HG02588 (cell line): ENCODE data around the gene TMEM271.
"Not testable (repeated sequence)": the region's sequence is repeated elsewhere in the genome, so short reads cannot be mapped to it uniquely, and the experiment has no call there.

ENCODE experiments used
- ATAC-seq: cut with Tn5 transposase; IDR thresholded peaks from one replicate; pipeline ENCODE4 v1.9.1; 2021; ENCODE audit warnings: mild to moderate bottlenecking, moderate library complexity; ENCODE audit not compliant: unreplicated experiment

TMEM271 gene

GRCh38 chr4:610411-611261 lies 34.5 kb upstream of the TMEM271 start:
- no peak for ATAC-seq

- ATAC-seq = no peak
Observed at GRCh38 chr4:609400-610050, 33.4 kb upstream of the TMEM271 start.

- ATAC-seq = no peak
Observed at GRCh38 chr4:608236-608635, 32.1 kb upstream of the TMEM271 start.

GRCh38 chr4:605702-606425 lies 29.8 kb upstream of the TMEM271 start:
- ATAC-seq = no peak

- ATAC-seq = no peak
Observed at GRCh38 chr4:604131-604530, 28.0 kb upstream of the TMEM271 start.

- no peak for ATAC-seq
Observed at GRCh38 chr4:602559-602942, 26.5 kb upstream of the TMEM271 start.

GRCh38 chr4:601612-602558 lies 25.8 kb upstream of the TMEM271 start:
- no peak for ATAC-seq

- ATAC-seq = no peak
Observed at GRCh38 chr4:600850-601515, 24.9 kb upstream of the TMEM271 start.

GRCh38 chr4:600166-600565 lies 24.1 kb upstream of the TMEM271 start:
- ATAC-seq = no peak

GRCh38 chr4:598925-599324 lies 22.8 kb upstream of the TMEM271 start:
- no peak for ATAC-seq

GRCh38 chr4:592825-593520 lies 16.9 kb upstream of the TMEM271 start:
- ATAC-seq = no peak

GRCh38 chr4:592178-592577 lies 16.1 kb upstream of the TMEM271 start:
- not testable (repeated sequence) for ATAC-seq

- no peak for ATAC-seq
Observed at GRCh38 chr4:590313-590841, 14.3 kb upstream of the TMEM271 start.

- no peak for ATAC-seq
Observed at GRCh38 chr4:589219-589963, 13.3 kb upstream of the TMEM271 start.

- ATAC-seq = no peak
Observed at GRCh38 chr4:588351-588849, 12.3 kb upstream of the TMEM271 start.

- ATAC-seq = no peak
Observed at GRCh38 chr4:587671-588350, 11.7 kb upstream of the TMEM271 start.

GRCh38 chr4:583820-584219 lies 7.7 kb upstream of the TMEM271 start:
- no peak for ATAC-seq
